Measurements from ENCODE around the gene VEGFA.

The VEGFA gene

DNA sequence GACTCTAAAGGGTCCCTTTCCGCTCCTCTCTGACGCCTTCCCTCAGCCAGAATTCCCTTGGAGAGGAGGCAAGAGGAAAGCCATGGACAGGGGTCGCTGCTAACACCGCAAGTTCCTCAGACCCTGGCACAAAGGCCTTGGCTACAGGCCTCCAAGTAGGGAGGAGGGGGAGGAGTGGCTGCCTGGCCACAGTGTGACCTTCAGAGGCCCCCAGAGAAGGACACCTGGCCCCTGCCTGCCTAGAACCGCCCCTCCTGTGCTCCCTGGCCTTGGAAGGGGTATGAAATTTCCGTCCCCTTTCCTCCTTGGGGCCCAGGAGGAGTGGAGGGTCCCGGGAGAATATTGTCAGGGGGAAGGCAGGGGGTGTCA, 2.7 kb downstream of the VEGFA start:
- DNase-seq (ENCODE audit: low spot score), result no peak

DNA sequence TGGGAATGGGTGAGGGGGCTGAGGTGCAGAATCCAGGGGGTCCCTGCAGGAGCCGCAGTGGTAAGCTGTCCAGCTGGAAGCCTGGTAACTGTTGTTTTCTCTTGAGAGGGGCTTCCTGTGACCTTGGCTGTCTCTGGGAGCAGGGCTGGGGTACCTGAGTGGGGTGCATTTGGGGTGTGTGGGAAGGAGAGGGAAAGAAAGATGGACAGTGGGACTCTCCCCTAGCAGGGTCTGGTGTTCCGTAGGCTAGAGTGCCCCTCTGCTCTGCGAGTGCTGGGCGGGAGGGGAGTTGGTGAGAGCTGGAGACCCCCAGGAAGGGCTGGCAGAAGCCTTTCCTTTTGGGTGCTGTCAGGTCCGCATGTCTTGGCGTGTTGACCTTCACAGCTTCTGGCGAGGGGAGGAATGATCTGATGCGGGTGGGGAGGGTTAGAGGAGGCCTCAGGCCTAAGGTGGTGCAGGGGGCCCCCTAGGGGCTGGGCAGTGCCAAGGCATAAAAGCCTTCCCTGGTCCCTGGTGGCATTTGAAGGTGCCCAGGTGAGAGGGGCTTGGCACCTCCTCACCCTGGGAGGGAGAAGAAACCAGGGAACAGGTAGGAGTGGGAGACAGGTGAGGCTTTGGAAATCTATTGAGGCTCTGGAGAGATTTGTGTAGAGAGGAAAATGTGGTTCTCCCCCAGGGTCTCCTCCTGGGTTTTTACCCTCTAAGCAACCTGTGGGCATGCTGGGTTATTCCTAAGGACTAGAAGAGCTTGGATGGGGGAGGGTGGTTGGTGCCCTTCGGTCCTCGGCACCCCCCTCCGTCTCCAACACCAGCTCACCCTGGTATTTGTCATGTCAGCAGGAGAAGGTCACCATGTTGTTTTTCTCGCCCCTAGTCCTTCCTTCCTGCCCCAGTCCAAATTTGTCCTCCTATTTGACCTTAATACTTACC, 3.3 kb downstream of the VEGFA start:
- peak; percentile 75 for DNase-seq (ENCODE audit: low spot score)

GRCh38 chr6:43773980-43774775, 4.2 kb downstream of the VEGFA start:
- DNase-seq (ENCODE audit: low spot score), result no peak

DNA sequence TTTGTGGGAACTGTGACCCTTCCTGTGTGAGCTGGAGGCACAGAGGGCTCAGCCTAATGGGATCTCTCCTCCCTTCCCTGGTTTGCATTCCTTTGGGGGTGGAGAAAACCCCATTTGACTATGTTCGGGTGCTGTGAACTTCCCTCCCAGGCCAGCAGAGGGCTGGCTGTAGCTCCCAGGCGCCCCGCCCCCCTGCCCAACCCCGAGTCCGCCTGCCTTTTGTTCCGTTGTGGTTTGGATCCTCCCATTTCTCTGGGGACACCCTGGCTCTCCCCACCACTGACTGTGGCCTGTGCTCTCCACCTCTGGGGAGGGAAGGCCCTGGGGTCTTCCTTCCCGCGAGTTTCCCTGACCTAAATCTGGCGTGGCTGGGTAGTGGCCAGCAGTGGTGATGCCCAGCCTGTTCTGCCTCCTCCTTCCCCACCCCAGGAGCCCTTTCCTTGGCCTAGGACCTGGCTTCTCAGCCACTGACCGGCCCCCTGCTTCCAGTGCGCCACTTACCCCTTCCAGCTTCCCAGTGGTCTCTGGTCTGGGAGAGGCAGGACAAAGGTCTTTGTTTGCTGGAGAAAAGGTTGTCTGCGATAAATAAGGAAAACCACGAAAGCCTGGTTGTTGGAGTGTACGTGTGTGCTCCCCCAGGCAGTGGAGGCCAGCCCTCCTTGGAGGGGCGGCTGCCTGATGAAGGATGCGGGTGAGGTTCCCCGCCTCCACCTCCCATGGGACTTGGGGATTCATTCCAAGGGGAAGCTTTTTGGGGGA, 4.9 kb downstream of the VEGFA start:
- DNase-seq (ENCODE audit: low spot score), result peak; percentile 60

DNA sequence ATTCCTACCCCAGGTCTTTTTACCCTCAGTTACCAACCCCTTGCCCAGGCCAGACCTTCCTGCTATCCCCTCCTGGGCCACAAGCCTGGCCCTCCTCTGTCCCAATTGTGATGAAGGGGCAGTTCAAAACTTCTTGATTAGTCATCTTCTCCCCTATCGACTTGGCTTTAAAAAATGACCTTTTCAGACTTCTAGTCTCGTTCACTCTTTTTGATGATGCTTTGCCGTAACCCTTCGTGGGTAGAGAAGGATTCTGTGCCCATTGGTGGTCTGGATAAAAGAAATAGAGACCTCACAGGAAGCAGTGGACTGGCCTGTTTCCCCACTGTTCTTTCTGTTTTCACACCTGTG, 5.5 kb downstream of the VEGFA start:
- no peak for DNase-seq (ENCODE audit: low spot score)

DNA sequence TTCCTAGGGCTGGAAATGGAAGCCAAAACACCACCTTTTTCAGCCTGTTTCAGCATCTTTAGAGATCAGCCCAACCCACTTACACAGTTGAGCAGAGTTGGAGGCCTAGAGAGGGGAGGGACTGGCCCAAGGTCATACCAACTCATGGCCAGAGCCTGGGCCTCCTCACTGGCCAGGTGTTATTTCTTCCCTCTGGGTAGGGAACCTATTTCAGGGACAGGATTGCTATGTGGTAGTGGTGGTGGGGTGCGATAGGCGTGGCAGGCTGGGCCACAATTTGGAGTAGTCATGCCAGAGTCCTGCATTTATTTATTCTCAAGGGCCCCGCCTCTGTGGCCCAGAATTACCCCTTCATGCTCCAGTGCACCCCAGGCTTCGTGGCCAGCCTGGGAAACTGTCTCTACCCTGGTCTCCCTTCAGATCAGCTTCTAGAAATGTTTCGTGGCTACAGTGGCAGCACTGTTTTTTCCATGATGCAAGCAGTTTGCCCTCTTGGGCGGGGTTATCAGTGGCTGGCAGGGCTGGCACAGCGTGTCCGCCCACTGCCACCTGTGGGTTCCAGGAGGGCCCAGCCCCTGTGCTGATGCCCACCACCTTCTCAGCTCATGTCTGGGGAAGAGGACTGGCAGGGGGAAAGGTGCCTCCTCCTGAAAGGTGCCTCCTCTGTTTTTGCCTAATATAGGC, 6.2 kb downstream of the VEGFA start:
- DNase-seq (ENCODE audit: low spot score), result no peak

DNA sequence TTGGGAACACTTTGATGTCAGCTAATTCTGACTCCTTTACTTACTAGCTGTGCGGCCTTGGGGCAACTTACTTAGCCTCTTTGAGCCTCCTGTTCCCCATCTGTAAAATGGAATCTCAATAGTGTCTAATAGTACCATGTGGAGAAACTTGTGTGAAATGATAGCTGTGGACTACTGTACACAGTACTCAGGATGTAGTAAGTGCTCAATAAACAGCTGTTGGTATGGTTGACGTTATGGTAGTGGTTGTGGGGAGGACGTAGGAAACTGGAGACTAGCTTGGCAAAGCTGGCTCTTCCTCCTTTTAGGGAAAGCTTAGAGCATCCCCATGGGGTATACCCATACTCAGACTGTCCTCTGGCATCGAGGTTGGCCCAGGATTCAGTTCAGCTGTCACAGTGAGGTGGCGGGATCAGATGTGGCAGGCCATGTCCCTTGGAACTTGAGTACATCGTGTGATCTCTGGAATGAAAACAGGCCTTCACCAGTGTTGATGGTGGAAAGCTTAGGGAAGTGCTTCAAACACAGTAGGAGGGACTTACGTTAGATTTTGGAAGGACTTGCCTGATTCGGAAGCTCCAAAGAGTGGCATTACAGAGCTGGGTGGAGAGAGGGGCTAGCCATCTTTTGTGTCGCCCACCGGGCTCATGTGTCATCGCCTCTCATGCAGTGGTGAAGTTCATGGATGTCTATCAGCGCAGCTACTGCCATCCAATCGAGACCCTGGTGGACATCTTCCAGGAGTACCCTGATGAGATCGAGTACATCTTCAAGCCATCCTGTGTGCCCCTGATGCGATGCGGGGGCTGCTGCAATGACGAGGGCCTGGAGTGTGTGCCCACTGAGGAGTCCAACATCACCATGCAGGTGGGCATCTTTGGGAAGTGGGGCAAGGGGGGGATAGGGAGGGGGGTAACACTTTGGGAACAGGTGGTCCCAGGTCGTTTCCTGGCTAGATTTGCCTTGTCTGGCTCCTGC, 7.1 kb downstream of the VEGFA start:
- no peak for DNase-seq (ENCODE audit: low spot score)

- no peak for DNase-seq (ENCODE audit: low spot score)
Measured at GRCh38 chr6:43778131-43778855, 8.3 kb downstream of the VEGFA start.

DNA sequence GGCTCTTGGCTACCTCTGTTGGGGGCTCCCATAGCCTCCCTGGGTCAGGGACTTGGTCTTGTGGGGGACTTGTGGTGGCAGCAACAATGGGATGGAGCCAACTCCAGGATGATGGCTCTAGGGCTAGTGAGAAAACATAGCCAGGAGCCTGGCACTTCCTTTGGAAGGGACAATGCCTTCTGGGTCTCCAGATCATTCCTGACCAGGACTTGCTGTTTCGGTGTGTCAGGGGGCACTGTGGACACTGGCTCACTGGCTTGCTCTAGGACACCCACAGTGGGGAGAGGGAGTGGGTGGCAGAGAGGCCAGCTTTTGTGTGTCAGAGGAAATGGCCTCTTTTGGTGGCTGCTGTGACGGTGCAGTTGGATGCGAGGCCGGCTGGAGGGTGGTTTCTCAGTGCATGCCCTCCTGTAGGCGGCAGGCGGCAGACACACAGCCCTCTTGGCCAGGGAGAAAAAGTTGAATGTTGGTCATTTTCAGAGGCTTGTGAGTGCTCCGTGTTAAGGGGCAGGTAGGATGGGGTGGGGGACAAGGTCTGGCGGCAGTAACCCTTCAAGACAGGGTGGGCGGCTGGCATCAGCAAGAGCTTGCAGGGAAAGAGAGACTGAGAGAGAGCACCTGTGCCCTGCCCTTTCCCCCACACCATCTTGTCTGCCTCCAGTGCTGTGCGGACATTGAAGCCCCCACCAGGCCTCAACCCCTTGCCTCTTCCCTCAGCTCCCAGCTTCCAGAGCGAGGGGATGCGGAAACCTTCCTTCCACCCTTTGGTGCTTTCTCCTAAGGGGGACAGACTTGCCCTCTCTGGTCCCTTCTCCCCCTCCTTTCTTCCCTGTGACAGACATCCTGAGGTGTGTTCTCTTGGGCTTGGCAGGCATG, 9.2 kb downstream of the VEGFA start:
- DNase-seq (ENCODE audit: low spot score), result no peak

- DNase-seq (ENCODE audit: low spot score), result no peak
Measured at GRCh38 chr6:43779852-43780236, 9.8 kb downstream of the VEGFA start.

DNA sequence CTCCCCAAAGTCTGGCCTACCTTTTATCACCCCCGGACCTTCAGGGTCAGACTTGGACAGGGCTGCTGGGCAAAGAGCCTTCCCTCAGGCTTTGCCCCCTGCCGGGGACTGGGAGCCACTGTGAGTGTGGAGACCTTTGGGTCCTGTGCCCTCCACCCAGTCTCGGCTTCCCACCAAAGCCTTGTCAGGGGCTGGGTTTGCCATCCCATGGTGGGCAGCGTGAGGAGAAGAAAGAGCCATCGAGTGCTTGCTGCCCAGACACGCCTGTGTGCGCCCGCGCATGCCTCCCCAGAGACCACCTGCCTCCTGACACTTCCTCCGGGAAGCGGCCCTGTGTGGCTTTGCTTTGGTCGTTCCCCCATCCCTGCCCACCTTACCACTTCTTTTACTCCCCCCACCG, 10.3 kb downstream of the VEGFA start:
- no peak for DNase-seq (ENCODE audit: low spot score)

DNA sequence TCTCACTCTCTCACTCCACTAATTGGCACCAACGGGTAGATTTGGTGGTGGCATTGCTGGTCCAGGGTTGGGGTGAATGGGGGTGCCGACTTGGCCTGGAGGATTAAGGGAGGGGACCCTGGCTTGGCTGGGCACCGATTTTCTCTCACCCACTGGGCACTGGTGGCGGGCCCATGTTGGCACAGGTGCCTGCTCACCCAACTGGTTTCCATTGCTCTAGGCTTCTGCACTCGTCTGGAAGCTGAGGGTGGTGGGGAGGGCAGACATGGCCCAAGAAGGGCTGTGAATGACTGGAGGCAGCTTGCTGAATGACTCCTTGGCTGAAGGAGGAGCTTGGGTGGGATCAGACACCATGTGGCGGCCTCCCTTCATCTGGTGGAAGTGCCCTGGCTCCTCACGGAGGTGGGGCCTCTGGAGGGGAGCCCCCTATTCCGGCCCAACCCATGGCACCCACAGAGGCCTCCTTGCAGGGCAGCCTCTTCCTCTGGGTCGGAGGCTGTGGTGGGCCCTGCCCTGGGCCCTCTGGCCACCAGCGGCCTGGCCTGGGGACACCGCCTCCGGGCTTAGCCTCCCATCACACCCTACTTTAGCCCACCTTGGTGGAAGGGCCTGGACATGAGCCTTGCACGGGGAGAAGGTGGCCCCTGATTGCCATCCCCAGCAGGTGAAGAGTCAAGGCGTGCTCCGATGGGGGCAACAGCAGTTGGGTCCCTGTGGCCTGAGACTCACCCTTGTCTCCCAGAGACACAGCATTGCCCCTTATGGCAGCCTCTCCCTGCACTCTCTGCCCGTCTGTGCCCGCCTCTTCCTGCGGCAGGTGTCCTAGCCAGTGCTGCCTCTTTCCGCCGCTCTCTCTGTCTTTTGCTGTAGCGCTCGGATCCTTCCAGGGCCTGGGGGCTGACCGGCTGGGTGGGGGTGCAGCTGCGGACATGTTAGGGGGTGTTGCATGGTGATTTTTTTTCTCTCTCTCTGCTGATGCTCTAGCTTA, 11.2 kb downstream of the VEGFA start:
- DNase-seq (ENCODE audit: low spot score), result no peak

- DNase-seq (ENCODE audit: low spot score), result no peak
Measured at GRCh38 chr6:43781941-43782704, 12.1 kb downstream of the VEGFA start.

- no peak for DNase-seq (ENCODE audit: low spot score)
Measured at GRCh38 chr6:43782764-43783513, 12.9 kb downstream of the VEGFA start.

DNA sequence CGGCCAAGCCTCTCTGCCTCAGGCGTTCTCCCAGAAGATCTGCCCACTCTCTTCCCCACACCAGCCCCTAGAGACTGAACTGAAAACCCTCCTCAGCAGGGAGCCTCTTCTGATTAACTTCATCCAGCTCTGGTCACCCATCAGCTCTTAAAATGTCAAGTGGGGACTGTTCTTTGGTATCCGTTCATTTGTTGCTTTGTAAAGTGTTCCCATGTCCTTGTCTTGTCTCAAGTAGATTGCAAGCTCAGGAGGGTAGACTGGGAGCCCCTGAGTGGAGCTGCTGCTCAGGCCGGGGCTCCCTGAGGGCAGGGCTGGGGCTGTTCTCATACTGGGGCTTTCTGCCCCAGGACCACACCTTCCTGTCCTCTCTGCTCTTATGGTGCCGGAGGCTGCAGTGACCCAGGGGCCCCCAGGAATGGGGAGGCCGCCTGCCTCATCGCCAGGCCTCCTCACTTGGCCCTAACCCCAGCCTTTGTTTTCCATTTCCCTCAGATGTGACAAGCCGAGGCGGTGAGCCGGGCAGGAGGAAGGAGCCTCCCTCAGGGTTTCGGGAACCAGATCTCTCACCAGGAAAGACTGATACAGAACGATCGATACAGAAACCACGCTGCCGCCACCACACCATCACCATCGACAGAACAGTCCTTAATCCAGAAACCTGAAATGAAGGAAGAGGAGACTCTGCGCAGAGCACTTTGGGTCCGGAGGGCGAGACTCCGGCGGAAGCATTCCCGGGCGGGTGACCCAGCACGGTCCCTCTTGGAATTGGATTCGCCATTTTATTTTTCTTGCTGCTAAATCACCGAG, 14.2 kb downstream of the VEGFA start:
- DNase-seq (ENCODE audit: low spot score), result no peak

All from activated CD4-positive, alpha-beta T cell treated with anti-CD3 and anti-CD28 coated beads, Interleukin-2, Interleukin-4, amounts not matched to agents 100 ng/mL and 50 ng/mL, durations not matched to agents 16 hours and 8 hours (primary cell).